Mucosa of rectum (tissue), 2 donors: ENCODE measurements around the gene BLOC1S4.
A peak's percentile ranks its signal among the peaks of the same experiment; 100 is the strongest.
"Not testable (repeated sequence)": the region's sequence is repeated elsewhere in the genome, so short reads cannot be mapped to it uniquely, and the experiment has no call there.

ENCODE experiments used
- H3K27ac ChIP-seq, 2 donors: one replicate each; pipeline ENCODE4 v1.7.0; 2013; ENCODE audit warnings: inconsistent platforms in 2 of 2, low read depth in 2 of 2, low read length in 2 of 2
- H3K27me3 ChIP-seq, 2 donors: one replicate each; pipeline ENCODE4 v1.7.0; 2013; ENCODE audit warnings: low read length in 2 of 2; ENCODE audit not compliant: control insufficient read depth in 2 of 2, insufficient read depth in 2 of 2
- H3K36me3 ChIP-seq, 2 donors: one replicate each; pipeline ENCODE4 v1.7.0; 2013; ENCODE audit warnings: low read length in 2 of 2; ENCODE audit not compliant: control insufficient read depth in 2 of 2, insufficient read depth in 2 of 2
- H3K4me1 ChIP-seq, 2 donors: one replicate each; pipeline ENCODE4 v1.7.0; 2013; ENCODE audit warnings: low read length in 2 of 2, mild to moderate bottlenecking in 1 of 2; ENCODE audit not compliant: control insufficient read depth in 2 of 2, insufficient read depth in 2 of 2
- H3K4me3 ChIP-seq, 2 donors: one replicate each; pipeline ENCODE4 v1.7.0; 2013; ENCODE audit warnings: low read length in 2 of 2
- H3K9ac ChIP-seq, 2 donors: one replicate each; pipeline ENCODE4 v1.7.0; 2013; ENCODE audit warnings: low read length in 2 of 2, low read depth in 1 of 2, mild to moderate bottlenecking in 1 of 2
- H3K9me3 ChIP-seq, 2 donors: one replicate each; pipeline ENCODE4 v1.7.0; 2013; ENCODE audit warnings: low read length in 2 of 2; ENCODE audit not compliant: control insufficient read depth in 2 of 2
- donor health status: healthy.
- donor health status: Normal muscosa, but diverticular disease.

Gene BLOC1S4

DNA sequence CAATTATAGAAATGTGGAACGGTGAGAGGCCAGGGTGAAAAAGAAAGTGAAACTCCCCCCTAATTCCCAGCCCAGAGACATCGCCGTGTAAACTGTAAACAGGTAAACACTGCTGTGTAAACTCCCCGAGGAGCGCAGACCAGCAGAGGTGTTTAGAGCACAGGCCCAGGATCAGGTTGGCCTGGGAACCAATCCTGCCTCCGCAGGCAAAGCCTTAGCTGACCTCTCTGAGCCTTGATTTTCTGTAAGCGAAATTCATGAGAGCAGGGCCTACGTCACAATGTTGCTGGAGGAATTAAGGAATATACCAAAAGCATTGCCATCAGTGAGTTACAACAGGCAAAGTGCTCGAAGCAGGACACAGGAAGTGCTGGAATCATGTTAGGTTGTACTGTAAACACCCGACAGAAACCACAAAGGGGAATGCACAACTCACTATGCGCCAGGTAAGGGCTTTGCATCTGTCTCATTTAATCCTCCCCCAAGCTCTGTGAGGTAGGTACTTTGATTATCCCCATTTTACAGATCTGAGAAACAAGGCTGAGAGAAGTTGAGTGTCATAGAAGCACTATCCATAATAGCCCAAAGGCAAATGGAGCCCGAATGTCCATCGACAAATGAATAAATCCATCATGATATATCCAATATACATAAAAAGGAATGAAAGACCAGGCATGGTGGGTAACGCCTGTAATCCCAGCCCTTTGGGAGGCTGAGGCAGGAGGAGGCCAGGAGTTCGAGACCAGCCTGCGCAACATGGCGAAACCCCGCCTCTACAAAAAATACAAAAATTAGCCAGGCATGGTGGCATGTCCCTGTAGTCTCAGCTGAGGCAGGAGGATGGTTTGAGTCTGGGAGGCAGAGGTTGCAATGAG lies 35.9 kb downstream of the BLOC1S4 start:
- Histone ChIP-seq H3K36me3 (no peaks in the 10 kb centered on the region), H3K9me3 (no peaks in the 10 kb centered on the region), H3K4me1 (peaks cover 51 to 55% of the 10 kb centered on the region in 2 donors), H3K27ac (peak overlapping the region; percentile 94 to 97), H3K27me3 (no peaks in the 10 kb centered on the region), H3K4me3 (peak overlapping the region in 1 of 2 donors; percentile 48), H3K9ac (peak overlapping the region; percentile 20 to 66)

DNA sequence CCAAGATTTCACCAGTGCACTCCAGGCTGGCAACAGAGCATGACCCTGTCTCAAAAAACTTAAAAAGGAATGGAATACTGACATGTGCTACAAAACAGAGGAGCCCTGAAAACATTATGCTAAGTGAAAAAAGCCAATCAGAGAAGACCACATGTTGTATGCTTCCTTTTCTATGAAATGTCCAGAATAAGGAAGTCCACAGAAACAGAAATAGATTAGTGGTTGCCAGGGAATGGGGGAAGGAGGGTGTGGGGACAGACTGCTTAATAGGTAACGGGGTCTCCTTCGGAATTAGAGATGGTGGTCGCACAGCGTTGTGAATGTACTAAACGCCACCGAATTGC lies 36.5 kb downstream of the BLOC1S4 start:
- no peak overlapping the region for H3K9ac ChIP-seq
- peak overlapping the region in 1 of 2 donors; percentile 20 for H3K4me3 ChIP-seq
- H3K9me3 ChIP-seq = no peaks in the 10 kb centered on the region
- no peaks in the 10 kb centered on the region for H3K36me3 ChIP-seq
- peak overlapping the region; percentile 48 to 97 for H3K27ac ChIP-seq
- peaks cover 45 to 48% of the 10 kb centered on the region in 2 donors for H3K4me1 ChIP-seq
- H3K27me3 ChIP-seq = no peaks in the 10 kb centered on the region

DNA sequence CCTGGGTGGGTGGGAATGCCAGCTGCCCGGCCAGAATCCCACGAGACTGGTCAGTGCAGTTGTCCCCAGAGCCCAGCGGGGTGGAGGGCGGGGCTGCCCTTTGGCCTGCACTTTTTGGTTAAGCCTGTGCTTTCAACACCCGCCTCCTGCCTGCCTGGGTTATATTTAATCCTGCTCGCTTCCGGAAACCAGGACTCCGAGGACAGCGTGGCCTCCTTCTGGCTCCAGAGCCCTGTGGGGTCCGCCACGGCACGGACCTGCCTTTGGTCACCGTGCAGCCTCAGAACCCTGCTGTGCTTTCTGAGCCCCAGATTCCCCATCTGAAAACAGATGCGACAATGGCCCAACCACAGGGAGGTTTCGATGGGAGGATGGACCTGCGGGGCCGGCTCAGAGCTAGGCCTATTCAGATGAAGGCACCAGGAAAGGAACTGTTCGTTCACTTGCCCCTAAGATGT lies 37.2 kb downstream of the BLOC1S4 start:
- Histone ChIP-seq H3K27me3 (no peaks in the 10 kb centered on the region), H3K36me3 (no peaks in the 10 kb centered on the region), H3K4me3 (no peak overlapping the region), H3K9me3 (no peaks in the 10 kb centered on the region), H3K27ac (peak overlapping the region; percentile 48 to 97), H3K4me1 (peaks cover 39 to 42% of the 10 kb centered on the region in 2 donors), H3K9ac (peak overlapping the region in 1 of 2 donors; percentile 34)

DNA sequence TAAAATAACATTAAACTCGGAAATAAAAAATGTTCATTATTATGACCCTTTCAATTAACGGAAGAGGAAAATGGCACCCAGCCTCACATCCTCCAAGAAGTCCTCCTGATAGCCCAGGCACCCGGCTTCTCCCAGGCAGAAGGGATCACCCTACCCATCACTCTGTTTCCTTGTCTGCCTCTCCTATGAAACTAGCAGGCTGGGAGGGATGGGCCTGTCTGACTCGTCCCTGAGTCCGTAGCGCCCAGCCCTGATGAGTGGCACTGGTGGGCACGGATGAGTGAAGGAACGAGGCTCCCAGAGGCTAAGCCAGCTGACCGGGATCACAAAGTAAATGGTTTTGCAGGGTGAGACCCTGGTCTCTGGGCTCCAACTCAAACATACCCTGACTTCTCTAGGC lies 37.9 kb downstream of the BLOC1S4 start:
- no peak overlapping the region for H3K27ac ChIP-seq
- H3K4me1 ChIP-seq = peaks cover 33 to 34% of the 10 kb centered on the region in 2 donors
- no peaks in the 10 kb centered on the region for H3K9me3 ChIP-seq
- no peak overlapping the region for H3K4me3 ChIP-seq
- H3K36me3 ChIP-seq = no peaks in the 10 kb centered on the region
- no peak overlapping the region for H3K9ac ChIP-seq
- H3K27me3 ChIP-seq = no peaks in the 10 kb centered on the region

DNA sequence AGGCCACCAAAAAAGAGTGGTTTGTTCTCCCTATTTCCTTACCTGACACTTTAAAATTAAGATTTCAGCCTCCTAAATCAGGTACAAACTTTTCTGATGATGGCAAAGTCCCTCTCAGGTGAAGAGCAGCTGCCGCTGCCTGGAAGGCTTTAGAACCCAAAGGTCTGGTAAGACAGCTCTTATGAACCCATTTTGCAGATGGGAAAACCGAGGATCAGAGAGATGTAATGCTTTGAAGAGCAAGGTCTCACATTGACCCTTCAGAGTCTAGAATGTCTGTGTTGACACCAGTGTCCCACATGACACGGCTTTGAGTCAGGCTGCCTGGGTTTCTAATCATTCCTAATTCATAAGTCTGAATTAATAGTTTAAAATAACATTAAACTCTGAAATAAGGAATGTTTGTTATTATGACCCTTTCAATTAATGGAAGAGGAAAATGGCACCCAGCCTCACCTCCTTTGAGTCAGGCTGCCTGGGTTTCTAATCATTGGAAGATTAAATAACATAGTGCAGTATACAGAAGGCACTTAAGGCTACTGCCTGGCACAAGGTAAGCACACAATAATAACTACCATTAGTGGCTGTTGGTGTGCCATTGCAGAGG lies 38.6 kb downstream of the BLOC1S4 start:
- no peak overlapping the region for H3K27ac ChIP-seq
- H3K9me3 ChIP-seq = no peaks in the 10 kb centered on the region
- no peak overlapping the region for H3K9ac ChIP-seq
- H3K36me3 ChIP-seq = no peaks in the 10 kb centered on the region
- peaks cover 27 to 28% of the 10 kb centered on the region in 2 donors for H3K4me1 ChIP-seq
- no peaks in the 10 kb centered on the region for H3K27me3 ChIP-seq
- no peak overlapping the region for H3K4me3 ChIP-seq

DNA sequence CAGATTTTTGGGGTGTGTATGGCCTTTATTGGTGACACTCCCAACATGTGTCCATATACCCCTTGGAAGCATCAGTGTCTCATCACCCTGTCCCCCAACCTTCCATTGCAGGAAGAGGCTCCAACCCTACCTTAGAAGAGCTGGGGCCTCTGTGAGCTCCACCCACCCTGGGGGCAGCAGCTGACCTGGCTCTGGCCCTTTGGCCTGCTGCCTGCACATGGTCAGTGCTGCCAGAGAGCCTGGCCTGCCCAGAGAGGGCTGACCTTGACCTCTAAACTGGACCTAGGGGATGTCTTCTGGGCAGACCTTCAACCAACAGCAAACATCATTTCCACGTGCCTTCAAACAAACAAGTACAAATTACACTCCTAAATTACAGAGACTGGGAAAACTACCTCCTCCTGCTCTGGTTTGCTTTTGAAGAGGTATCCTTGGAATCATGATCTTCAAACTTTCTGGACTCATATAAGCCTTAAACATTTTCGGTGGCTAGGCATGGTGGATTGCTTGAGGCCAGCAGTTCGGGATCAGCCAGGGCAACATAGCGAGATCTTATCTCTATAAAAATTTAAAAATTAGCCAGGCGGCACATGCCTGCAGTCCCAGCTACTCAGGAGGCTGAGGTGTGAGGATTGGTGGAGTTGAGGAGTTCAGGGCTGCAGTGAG lies 39.2 kb downstream of the BLOC1S4 start:
- Histone ChIP-seq H3K27ac (no peak overlapping the region), H3K4me3 (no peak overlapping the region), H3K9me3 (no peaks in the 10 kb centered on the region), H3K9ac (no peak overlapping the region), H3K36me3 (no peaks in the 10 kb centered on the region), H3K4me1 (peaks cover 21 to 22% of the 10 kb centered on the region in 2 donors), H3K27me3 (no peaks in the 10 kb centered on the region)

DNA sequence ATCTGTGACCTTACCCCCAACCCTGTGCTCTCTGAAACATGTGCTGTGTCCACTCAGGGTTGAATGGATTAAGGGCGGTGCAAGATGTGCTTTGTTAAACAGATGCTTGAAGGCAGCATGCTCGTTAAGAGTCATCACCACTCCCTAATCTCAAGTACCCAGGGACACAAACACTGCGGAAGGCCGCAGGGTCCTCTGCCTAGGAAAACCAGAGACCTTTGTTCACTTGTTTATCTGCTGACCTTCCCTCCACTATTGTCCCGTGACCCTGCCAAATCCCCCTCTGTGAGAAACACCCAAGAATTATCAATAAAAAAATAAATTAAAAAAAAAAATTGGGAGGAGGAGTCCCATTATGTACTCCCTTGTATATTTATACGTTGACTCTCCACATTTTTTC lies 40.4 kb downstream of the BLOC1S4 start:
- not testable (repeated sequence) for H3K27me3 ChIP-seq, H3K9ac ChIP-seq, H3K27ac ChIP-seq, H3K4me3 ChIP-seq, H3K36me3 ChIP-seq, H3K9me3 ChIP-seq
- H3K4me1 ChIP-seq = peaks cover 11 to 12% of the 10 kb centered on the region in 2 donors

DNA sequence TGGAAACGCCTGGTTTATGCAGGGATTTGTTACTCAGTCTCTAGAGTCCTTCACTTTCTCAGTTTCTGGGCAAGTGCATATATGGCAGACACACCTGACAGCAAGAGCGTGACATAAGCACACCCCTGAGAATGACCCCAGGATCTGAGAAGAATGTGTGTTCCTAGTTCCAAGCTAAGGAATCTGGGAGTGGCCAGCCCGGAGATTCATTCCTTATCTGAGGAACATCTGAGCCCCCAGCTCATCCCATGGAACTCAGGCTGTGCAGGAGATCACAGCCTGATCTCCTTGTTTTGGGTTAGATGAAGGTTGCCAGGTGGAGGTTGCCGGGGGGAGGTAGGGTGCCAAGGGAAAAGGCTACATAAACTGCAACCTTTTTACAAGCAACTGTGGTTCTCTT lies 42.8 kb downstream of the BLOC1S4 start:
- Histone ChIP-seq H3K27me3 (no peaks in the 10 kb centered on the region), H3K9me3 (no peaks in the 10 kb centered on the region), H3K36me3 (no peaks in the 10 kb centered on the region), H3K9ac (no peak overlapping the region), H3K4me3 (no peak overlapping the region), H3K27ac (no peak overlapping the region), H3K4me1 (peaks cover 0 to 7% of the 10 kb centered on the region in 2 donors)

DNA sequence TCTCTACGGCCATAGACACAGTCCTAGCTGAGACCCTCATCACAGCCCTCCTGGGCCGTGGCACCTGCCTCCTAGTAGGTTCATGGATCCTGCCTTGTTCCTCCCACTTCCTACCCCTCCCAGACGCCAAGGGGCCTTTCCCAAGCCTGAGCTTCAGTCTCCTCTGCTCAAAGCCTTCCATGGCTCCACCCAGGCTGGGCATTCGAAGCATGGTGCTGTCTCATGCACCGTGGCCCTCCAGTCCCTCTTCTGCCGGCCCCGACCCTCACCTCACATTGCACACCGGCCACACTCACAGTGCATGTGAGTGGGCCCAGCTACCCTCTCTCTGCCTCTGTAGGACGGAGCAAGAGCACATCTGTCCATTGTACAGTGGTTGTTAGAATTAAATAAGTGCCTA lies 44.9 kb downstream of the BLOC1S4 start:
- Histone ChIP-seq H3K27ac (no peak overlapping the region), H3K4me3 (no peak overlapping the region), H3K27me3 (no peaks in the 10 kb centered on the region), H3K4me1 (peaks cover 0 to 8% of the 10 kb centered on the region in 2 donors), H3K9me3 (no peaks in the 10 kb centered on the region), H3K9ac (no peak overlapping the region), H3K36me3 (no peaks in the 10 kb centered on the region)
